ENCODE results near the gene POLR2E. TPM values are rescaled to one million over a fixed set of nuclear protein-coding genes. Genes with fewer than 3 reads are reported as not detected.

POLR2E gene
- polyA plus RNA-seq, 5 donors: 107 to 191 (median 115) TPM

- no peak for DNase-seq
Observed at GRCh38 chr19:1051791-1052190, 43.4 kb downstream of the POLR2E start.

GRCh38 chr19:1050989-1051788 is 44.0 kb downstream of the POLR2E start:
- DNase-seq: no peak

- no peak for DNase-seq
Observed at GRCh38 chr19:1049800-1050199, 45.4 kb downstream of the POLR2E start.

- no peak for DNase-seq
Observed at GRCh38 chr19:1049106-1049505, 46.1 kb downstream of the POLR2E start.

GRCh38 chr19:1047696-1048147 is 47.5 kb downstream of the POLR2E start:
- DNase-seq: no peak

GRCh38 chr19:1046836-1047695 is 48.1 kb downstream of the POLR2E start:
- no peak for DNase-seq

GRCh38 chr19:1046117-1046626 is 49.0 kb downstream of the POLR2E start:
- DNase-seq: no peak

GRCh38 chr19:1045247-1045603 is 50.0 kb downstream of the POLR2E start:
- no peak for DNase-seq

- no peak for DNase-seq
Observed at GRCh38 chr19:1042689-1043511, 52.3 kb downstream of the POLR2E start.

- DNase-seq: no peak
Observed at GRCh38 chr19:1041835-1042685, 53.1 kb downstream of the POLR2E start.

GRCh38 chr19:1041272-1041834 is 53.8 kb downstream of the POLR2E start:
- DNase-seq: no peak

- peak; percentile 80 to 82 for DNase-seq
Observed at GRCh38 chr19:1040476-1041271, 54.5 kb downstream of the POLR2E start.

GRCh38 chr19:1039646-1040475 is 55.3 kb downstream of the POLR2E start, which contains the start of gene ABCA7:
Gene ABCA7 (plus strand): TSS chr19:1040107. CDS start chr19:1041362, 1,255 bp downstream.
- peak; percentile 96 for DNase-seq

GRCh38 chr19:1038978-1039645 is 56.1 kb downstream of the POLR2E start:
- DNase-seq: no peak

GRCh38 chr19:1037621-1038064 is 57.5 kb downstream of the POLR2E start:
- no peak for DNase-seq

Measured in right lung (tissue), 5 donors.